GM13976 (cell line): ENCODE data around the gene MORN4.

Experiments
- DNase-seq: peaks from one replicate; pipeline ENCODE4 v3.0.0; 2012; ENCODE audit warnings: low spot score
- CTCF ChIP-seq: IDR thresholded peaks from 2 replicates; pipeline ENCODE4 v1.5.1; 2012; ENCODE audit warnings: borderline replicate concordance, mild to moderate bottlenecking; ENCODE audit not compliant: insufficient read depth; ENCODE audit errors: extremely low read depth, missing control alignments, control extremely low read depth
- in situ Hi-C: fragments of 300-500 bp; cut with MboI; formaldehyde crosslinking; loops from one replicate; pipeline ENCODE4 v1.12.0; 2022; ENCODE audit warnings: low sequenced_read_pairs, mixed read lengths, inconsistent platforms; ENCODE audit not compliant: unreplicated experiment

Gene MORN4

DNA sequence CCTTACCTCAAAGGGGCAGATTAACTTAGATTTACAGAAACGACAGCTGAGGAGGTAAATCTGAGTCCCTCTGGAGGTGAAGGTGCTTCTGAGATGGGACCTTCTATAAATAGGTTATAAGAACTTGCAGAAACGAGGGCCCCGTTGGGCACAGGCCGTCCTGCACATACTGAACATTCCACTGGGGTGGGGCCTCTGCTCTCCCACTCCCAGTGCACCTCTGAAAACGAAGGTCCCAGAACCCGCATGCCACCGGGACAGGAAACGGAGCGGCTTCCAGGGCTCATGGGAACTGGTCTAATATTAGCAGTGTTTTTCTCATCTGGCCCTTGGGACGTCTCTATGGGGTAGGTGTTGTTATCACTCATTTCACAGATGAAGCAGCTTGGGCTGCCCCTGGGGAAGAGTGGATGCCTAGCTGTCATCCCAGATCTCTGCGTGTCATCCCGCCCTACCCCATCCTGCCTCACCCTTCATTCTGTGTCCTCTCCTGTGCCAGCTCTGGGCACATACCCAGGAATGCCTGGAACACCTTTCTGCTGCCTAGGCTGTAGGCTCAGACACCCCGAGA, 24.2 kb downstream of the MORN4 start:
- DNase-seq, result no peak
- TF ChIP-seq CTCF, result no peak
- in situ Hi-C loops, result no loop called here

- in situ Hi-C loops, result no loop called here
- no peak for TF ChIP-seq CTCF
- DNase-seq, result no peak
Measured at GRCh38 chr10:97607095-97607636, 26.1 kb downstream of the MORN4 start.

DNA sequence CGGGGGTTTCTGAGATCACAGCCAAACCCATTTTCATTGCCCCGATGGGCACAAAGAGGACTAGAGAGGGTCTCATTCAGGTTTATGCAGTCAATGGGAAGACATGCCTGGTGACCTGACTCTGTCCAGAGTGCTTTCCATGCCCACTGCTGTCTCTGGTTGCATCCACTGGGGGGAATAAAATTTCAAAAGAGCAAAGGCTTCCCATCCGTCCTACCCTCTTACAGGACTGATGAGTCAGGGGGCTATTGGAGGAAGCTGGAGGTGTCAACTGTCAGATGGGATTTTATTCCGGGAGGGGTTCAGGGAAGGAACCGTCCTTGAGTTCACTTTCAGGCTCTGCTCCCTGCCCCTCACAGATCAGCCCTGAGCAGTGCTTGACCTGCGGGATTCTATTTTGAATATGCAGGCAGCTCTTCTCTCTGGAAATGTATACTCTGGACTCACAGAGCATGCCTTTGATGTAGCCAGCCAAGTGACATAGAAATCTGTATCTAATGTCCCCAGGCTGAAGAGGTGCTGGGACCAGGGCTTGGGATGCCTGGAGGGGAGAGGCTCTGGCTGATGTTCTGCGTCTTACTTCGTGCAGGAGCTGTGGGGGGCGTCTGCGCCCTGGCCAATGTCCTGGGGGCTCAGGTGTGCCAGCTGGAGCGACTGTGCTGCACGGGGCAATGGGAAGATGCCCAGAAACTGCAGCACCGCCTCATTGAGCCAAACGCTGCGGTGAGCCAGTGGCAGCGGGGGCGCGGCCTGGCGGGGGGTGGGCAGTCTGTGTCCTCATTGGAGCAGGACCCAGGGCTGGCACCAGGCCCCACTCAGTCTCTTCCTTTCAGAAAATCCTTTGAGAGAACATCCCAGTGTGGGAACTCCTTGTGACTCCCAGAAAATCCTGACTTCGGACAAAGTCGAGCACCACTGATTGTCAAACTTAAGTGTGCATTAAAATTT, 31.8 kb downstream of the MORN4 start:
- no peak for TF ChIP-seq CTCF
- in situ Hi-C loops, result no loop called here
- DNase-seq, result no peak

DNA sequence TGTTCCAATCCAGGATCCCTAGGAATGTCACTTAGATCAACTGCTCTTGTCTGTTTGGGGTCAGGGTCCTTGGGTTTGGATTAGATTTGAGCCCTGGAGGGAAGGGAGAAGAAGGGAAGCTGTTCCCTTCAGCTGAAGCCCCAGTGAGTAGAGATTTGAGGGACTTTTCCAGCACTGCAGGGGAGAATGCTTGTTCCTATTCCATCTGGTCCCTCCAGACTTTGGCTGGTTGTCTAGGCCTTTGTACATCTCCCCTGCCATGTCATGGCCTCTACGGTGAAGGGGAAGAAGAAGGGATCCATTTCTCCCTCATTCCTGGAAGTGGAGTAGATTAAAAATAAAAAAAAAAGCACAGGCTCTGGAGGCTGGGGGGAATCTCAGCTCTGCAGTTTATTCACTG, 32.7 kb downstream of the MORN4 start:
- no peak for TF ChIP-seq CTCF
- in situ Hi-C loops, result no loop called here
- DNase-seq, result no peak

DNA sequence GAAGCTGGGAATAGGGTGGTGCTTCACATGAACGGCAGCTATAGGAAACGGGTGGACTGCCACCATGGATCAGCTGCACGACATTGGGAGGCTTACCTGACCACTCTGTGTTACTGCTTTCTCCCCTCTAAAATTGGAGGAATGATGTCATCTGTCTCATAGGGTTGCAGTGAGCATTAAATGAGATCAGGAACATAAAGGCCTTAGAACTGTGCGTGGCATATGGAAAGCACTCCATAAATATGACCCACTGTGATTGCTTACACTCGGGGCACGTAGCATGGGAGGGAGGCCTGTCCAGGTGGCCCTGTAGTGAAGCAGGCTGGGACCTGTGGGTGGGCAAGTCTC, 34.1 kb downstream of the MORN4 start:
- no peak for DNase-seq
- TF ChIP-seq CTCF, result no peak
- in situ Hi-C loops, result no loop called here

DNA sequence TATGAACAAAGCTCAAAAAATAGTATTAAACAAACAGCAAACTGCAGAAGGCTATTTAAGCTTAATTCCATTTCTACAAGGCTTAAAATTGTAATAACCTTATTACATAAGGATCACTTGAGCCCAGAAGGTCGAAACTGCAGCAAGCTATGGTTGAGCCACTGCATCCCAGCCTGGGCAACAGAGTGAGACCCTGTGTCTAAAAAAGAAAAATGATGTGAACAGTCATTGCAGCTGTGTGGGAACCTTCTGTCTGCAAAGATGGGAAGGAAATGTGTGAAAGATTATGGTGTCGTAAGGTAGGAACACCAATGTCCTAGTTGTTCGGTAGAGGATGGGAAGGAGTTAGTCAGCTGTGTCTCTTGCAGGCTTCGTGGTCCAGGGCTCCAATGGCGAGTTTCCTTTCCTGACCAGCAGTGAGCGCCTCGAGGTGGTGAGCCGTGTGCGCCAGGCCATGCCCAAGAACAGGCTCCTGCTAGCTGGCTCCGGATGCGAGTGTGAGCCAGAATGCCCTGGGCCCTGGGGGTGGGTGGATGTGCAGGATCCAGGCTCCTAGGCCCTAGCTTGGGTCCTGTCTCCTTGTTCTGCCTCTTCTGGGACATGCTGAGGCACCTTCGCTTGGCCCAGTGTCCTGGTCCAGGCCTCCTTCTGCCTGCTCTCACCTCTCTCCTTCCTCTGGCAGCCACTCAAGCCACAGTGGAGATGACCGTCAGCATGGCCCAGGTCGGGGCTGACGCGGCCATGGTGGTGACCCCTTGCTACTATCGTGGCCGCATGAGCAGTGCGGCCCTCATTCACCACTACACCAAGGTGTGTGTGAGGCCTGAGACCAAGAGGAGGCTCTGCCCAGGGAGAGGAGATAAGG, 34.7 kb downstream of the MORN4 start:
- TF ChIP-seq CTCF, result no peak
- no peak for DNase-seq
- in situ Hi-C loops, result no loop called here
